COLO829 (cell line): ENCODE data around the gene NCOA4.
A peak's percentile ranks its signal among the peaks of the same experiment; 100 is the strongest.
"Not testable (repeated sequence)": the region's sequence is repeated elsewhere in the genome, so short reads cannot be mapped to it uniquely, and the experiment has no call there.

Source experiments
- DNase-seq: peaks from one replicate; pipeline ENCODE4 v3.0.0; 2012; ENCODE audit warnings: low spot score

The NCOA4 gene

GRCh38 chr10:45983538-45984186, 46.8 kb downstream of the NCOA4 start:
- not testable (repeated sequence) for DNase-seq

GRCh38 chr10:45981367-45981766, 49.1 kb downstream of the NCOA4 start:
- not testable (repeated sequence) for DNase-seq

GRCh38 chr10:45978554-45978953, 51.9 kb downstream of the NCOA4 start:
- DNase-seq: not testable (repeated sequence)

- DNase-seq: not testable (repeated sequence)
These were observed 56.4 kb downstream of the NCOA4 start for GRCh38 chr10:45974041-45974440.

- not testable (repeated sequence) for DNase-seq
These were observed 57.6 kb downstream of the NCOA4 start for GRCh38 chr10:45972813-45973169.

- DNase-seq: peak; percentile 13
These were observed 58.2 kb downstream of the NCOA4 start, which contains the start of gene TIMM23 for GRCh38 chr10:45972106-45972812. Gene TIMM23 (plus strand): TSS chr10:45972489. CDS start chr10:45972625, 136 bp downstream.

- DNase-seq: not testable (repeated sequence)
These were observed 58.7 kb downstream of the NCOA4 start for GRCh38 chr10:45971742-45972105.

GRCh38 chr10:45971019-45971418, 59.4 kb downstream of the NCOA4 start:
- not testable (repeated sequence) for DNase-seq

GRCh38 chr10:45962686-45963452, 67.6 kb downstream of the NCOA4 start:
- DNase-seq: not testable (repeated sequence)

- not testable (repeated sequence) for DNase-seq
These were observed 72.5 kb downstream of the NCOA4 start for GRCh38 chr10:45957928-45958327.

- DNase-seq: not testable (repeated sequence)
These were observed 73.8 kb downstream of the NCOA4 start for GRCh38 chr10:45956634-45957033.
